Glutamatergic neuron (in vitro differentiated cells): Measurements from ENCODE around the gene PTGER4. TPM values are rescaled to one million over a fixed set of nuclear protein-coding genes. Genes with fewer than 3 reads are reported as not detected.

Experiments used
- DNase-seq: peaks from one replicate; pipeline ENCODE4 v3.0.0; 2022
- H3K27ac Mint-ChIP-seq: one replicate; pipeline ENCODE4 v1.8.0; 2020; ENCODE audit warnings: mild to moderate bottlenecking, mixed read lengths, inconsistent platforms; ENCODE audit not compliant: unreplicated experiment
- H3K27me3 Mint-ChIP-seq: one replicate; pipeline ENCODE4 v1.8.0; 2020; ENCODE audit warnings: mild to moderate bottlenecking, moderate library complexity, mixed read lengths, inconsistent platforms; ENCODE audit not compliant: unreplicated experiment
- H3K36me3 Mint-ChIP-seq: one replicate; pipeline ENCODE4 v1.8.0; 2020; ENCODE audit warnings: mild to moderate bottlenecking, mixed read lengths, inconsistent platforms; ENCODE audit not compliant: unreplicated experiment
- H3K4me1 Mint-ChIP-seq: one replicate; pipeline ENCODE4 v1.8.0; 2020; ENCODE audit warnings: mild to moderate bottlenecking, low read depth, mixed read lengths, inconsistent platforms; ENCODE audit not compliant: unreplicated experiment
- H3K4me3 Mint-ChIP-seq: one replicate; pipeline ENCODE4 v1.8.0; 2020; ENCODE audit warnings: mild to moderate bottlenecking, mixed read lengths, inconsistent platforms; ENCODE audit not compliant: unreplicated experiment
- H3K9me3 Mint-ChIP-seq: one replicate; pipeline ENCODE4 v1.8.0; 2020; ENCODE audit warnings: mild to moderate bottlenecking, moderate library complexity, mixed read lengths, inconsistent platforms; ENCODE audit not compliant: unreplicated experiment
- CTCF ChIP-seq: fragments of 200-600 bp; sonication (generic); IDR thresholded peaks from one replicate; pipeline ENCODE4 v1.5.0; 2021; ENCODE audit not compliant: partially characterized antibody, unreplicated experiment
- total RNA-seq: library from RNA; stranded (reverse); fragmentation: NEBNext Ultra II Directional; extraction: Animal tissue kit (Norgen Biotek cat#: 25700); gene quantifications from one replicate; pipeline ENCODE4 v1.2.1, GENCODE V29; 2021; ENCODE audit not compliant: unreplicated experiment

The PTGER4 gene
- total RNA-seq, 1 donor from 2014 or later, result not detected

GRCh38 chr5:40660751-40661150 is 19.0 kb upstream of the PTGER4 start:
- Mint-ChIP-seq H3K36me3 (no peaks in the 10 kb centered on the region), H3K27me3 (peaks cover 2% of the 10 kb centered on the region), H3K4me3 (no peak overlapping the region), H3K4me1 (no peaks in the 10 kb centered on the region), H3K9me3 (no peaks in the 10 kb centered on the region), H3K27ac (no peak overlapping the region)
- no peak for DNase-seq
- no peak for TF ChIP-seq CTCF

- H3K4me3 Mint-ChIP-seq, result no peak overlapping the region
- no peak for TF ChIP-seq CTCF
These were observed 13.9 kb upstream of the PTGER4 start for GRCh38 chr5:40665635-40666298.

GRCh38 chr5:40666657-40667056 is 13.1 kb upstream of the PTGER4 start:
- no peak for TF ChIP-seq CTCF
- no peak for DNase-seq
- Mint-ChIP-seq H3K36me3 (no peaks in the 10 kb centered on the region), H3K4me1 (no peaks in the 10 kb centered on the region), H3K4me3 (no peak overlapping the region), H3K27me3 (peaks cover 3% of the 10 kb centered on the region), H3K9me3 (no peaks in the 10 kb centered on the region), H3K27ac (no peak overlapping the region)

More at GRCh38 chr5:40665635-40666298, 13.9 kb upstream of the PTGER4 start:
- peaks cover 3% of the 10 kb centered on the region for H3K27me3 Mint-ChIP-seq
- no peaks in the 10 kb centered on the region for H3K4me1 Mint-ChIP-seq
- no peaks in the 10 kb centered on the region for H3K36me3 Mint-ChIP-seq
- no peak overlapping the region for H3K27ac Mint-ChIP-seq
- DNase-seq, result no peak
- H3K9me3 Mint-ChIP-seq, result no peaks in the 10 kb centered on the region

- Mint-ChIP-seq H3K9me3 (no peaks in the 10 kb centered on the region), H3K27me3 (peaks cover 2% of the 10 kb centered on the region), H3K4me1 (no peaks in the 10 kb centered on the region), H3K4me3 (no peak overlapping the region), H3K36me3 (no peaks in the 10 kb centered on the region), H3K27ac (no peak overlapping the region)
- TF ChIP-seq CTCF, result no peak
- DNase-seq, result no peak
These were observed 12.5 kb upstream of the PTGER4 start for GRCh38 chr5:40667161-40667663.

GRCh38 chr5:40669606-40670390 is 9.9 kb upstream of the PTGER4 start:
- no peak for TF ChIP-seq CTCF
- H3K36me3 Mint-ChIP-seq, result no peaks in the 10 kb centered on the region
- H3K4me1 Mint-ChIP-seq, result no peaks in the 10 kb centered on the region
- peaks cover 2% of the 10 kb centered on the region for H3K27me3 Mint-ChIP-seq
- H3K9me3 Mint-ChIP-seq, result no peaks in the 10 kb centered on the region
- DNase-seq, result no peak
- H3K4me3 Mint-ChIP-seq, result no peak overlapping the region
- no peak overlapping the region for H3K27ac Mint-ChIP-seq
